ENCODE results near the gene PWWP2B. TPM values are rescaled to one million over a fixed set of nuclear protein-coding genes. Genes with fewer than 3 reads are reported as not detected.
A peak's percentile ranks its signal among the peaks of the same experiment; 100 is the strongest.

PWWP2B gene
- total RNA-seq, 1 donor from 2014 or later = 7.6 TPM

DNA sequence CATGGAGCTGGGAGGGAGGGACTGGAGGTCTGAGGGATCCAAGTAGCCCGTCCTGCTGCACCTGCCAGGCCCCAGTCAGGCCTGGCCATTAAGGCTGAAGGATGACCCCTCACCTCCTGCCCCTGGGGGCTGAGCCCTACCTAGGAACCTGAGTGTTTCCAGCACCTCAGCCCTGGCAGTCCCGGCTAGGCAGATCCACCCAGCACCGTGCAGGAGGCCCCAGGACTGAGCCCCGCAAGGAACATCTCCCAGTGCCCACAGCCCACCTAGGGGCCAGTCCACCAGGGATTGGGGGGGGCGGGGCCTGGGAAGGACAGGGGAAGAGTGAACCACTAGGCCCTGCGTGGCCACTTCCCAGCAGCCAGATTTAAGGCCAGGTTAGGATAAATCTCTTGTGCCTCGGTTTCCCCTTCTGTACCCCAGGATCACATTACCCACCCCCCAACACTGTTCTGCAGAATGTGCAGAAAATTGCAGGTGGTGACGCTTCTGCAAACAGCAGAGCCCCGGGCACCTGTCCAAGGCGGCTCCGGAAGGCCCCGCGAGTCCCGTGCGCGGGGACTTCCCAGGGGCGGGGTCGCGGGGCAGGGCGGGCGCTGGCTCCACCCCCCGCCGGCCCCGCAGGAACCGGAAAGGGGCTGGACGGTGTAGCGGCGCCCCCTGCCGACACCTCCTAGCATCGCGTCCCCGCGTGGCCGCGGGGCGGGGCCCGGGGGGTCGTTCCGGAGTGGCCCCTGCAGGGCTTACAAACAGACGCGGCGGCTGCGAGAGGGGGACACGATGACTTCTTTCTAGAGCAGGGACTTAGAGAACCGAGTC is 55.9 kb downstream of the PWWP2B start:
- DNase-seq (ENCODE audit: low spot score) = peak; percentile 90
- H3K36me3 Mint-ChIP-seq (ENCODE audit: low read depth, unreplicated experiment) = no peaks in the 10 kb centered on the region
- no peaks in the 10 kb centered on the region for H3K9me3 Mint-ChIP-seq (ENCODE audit: unreplicated experiment)
- TF ChIP-seq, protein P1, sequence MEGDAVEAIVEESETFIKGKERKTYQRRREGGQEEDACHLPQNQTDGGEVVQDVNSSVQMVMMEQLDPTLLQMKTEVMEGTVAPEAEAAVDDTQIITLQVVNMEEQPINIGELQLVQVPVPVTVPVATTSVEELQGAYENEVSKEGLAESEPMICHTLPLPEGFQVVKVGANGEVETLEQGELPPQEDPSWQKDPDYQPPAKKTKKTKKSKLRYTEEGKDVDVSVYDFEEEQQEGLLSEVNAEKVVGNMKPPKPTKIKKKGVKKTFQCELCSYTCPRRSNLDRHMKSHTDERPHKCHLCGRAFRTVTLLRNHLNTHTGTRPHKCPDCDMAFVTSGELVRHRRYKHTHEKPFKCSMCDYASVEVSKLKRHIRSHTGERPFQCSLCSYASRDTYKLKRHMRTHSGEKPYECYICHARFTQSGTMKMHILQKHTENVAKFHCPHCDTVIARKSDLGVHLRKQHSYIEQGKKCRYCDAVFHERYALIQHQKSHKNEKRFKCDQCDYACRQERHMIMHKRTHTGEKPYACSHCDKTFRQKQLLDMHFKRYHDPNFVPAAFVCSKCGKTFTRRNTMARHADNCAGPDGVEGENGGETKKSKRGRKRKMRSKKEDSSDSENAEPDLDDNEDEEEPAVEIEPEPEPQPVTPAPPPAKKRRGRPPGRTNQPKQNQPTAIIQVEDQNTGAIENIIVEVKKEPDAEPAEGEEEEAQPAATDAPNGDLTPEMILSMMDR (IDR thresholded peaks at IDR 0.05; ENCODE audit: unreplicated experiment) = peak; percentile 94
- H3K27me3 Mint-ChIP-seq (ENCODE audit: unreplicated experiment) = peaks cover 12% of the 10 kb centered on the region
- no peaks in the 10 kb centered on the region for H3K4me1 Mint-ChIP-seq (ENCODE audit: unreplicated experiment)
- no peak overlapping the region for H3K27ac Mint-ChIP-seq (ENCODE audit: unreplicated experiment)
- H3K4me3 Mint-ChIP-seq (ENCODE audit: unreplicated experiment) = no peak overlapping the region

- Mint-ChIP-seq H3K4me3 (ENCODE audit: unreplicated experiment) (no peak overlapping the region), H3K36me3 (ENCODE audit: low read depth, unreplicated experiment) (no peaks in the 10 kb centered on the region), H3K27ac (ENCODE audit: unreplicated experiment) (no peak overlapping the region)
Measured at GRCh38 chr10:132453470-132453861, 56.5 kb downstream of the PWWP2B start.

GRCh38 chr10:132454296-132455198 is 57.5 kb downstream of the PWWP2B start:
- peaks cover 11% of the 10 kb centered on the region for H3K27me3 Mint-ChIP-seq (ENCODE audit: unreplicated experiment)

More at GRCh38 chr10:132453470-132453861, 56.5 kb downstream of the PWWP2B start:
- TF ChIP-seq, protein P1 (IDR thresholded peaks at IDR 0.05; ENCODE audit: unreplicated experiment) = peak; percentile 33
- Mint-ChIP-seq H3K9me3 (ENCODE audit: unreplicated experiment) (no peaks in the 10 kb centered on the region), H3K27me3 (ENCODE audit: unreplicated experiment) (peaks cover 11% of the 10 kb centered on the region), H3K4me1 (ENCODE audit: unreplicated experiment) (no peaks in the 10 kb centered on the region)
- no peak for DNase-seq (ENCODE audit: low spot score)

GRCh38 chr10:132455441-132455971 is 58.5 kb downstream of the PWWP2B start:
- H3K4me1 Mint-ChIP-seq (ENCODE audit: unreplicated experiment) = no peaks in the 10 kb centered on the region
- H3K27me3 Mint-ChIP-seq (ENCODE audit: unreplicated experiment) = peaks cover 14% of the 10 kb centered on the region
- H3K27ac Mint-ChIP-seq (ENCODE audit: unreplicated experiment) = no peak overlapping the region
- H3K4me3 Mint-ChIP-seq (ENCODE audit: unreplicated experiment) = no peak overlapping the region
- DNase-seq (ENCODE audit: low spot score) = no peak
- no peaks in the 10 kb centered on the region for H3K9me3 Mint-ChIP-seq (ENCODE audit: unreplicated experiment)
- no peaks in the 10 kb centered on the region for H3K36me3 Mint-ChIP-seq (ENCODE audit: low read depth, unreplicated experiment)
- TF ChIP-seq, protein P1 (IDR thresholded peaks at IDR 0.05; ENCODE audit: unreplicated experiment) = no peak

More at GRCh38 chr10:132454296-132455198, 57.5 kb downstream of the PWWP2B start:
- no peak for DNase-seq (ENCODE audit: low spot score)
- H3K4me1 Mint-ChIP-seq (ENCODE audit: unreplicated experiment) = no peaks in the 10 kb centered on the region
- TF ChIP-seq, protein P1 (IDR thresholded peaks at IDR 0.05; ENCODE audit: unreplicated experiment) = no peak
- no peak overlapping the region for H3K27ac Mint-ChIP-seq (ENCODE audit: unreplicated experiment)
- no peaks in the 10 kb centered on the region for H3K36me3 Mint-ChIP-seq (ENCODE audit: low read depth, unreplicated experiment)
- H3K9me3 Mint-ChIP-seq (ENCODE audit: unreplicated experiment) = no peaks in the 10 kb centered on the region
- no peak overlapping the region for H3K4me3 Mint-ChIP-seq (ENCODE audit: unreplicated experiment)
